ENCODE measurements around the gene RAB26. TPM values are rescaled to one million over a fixed set of nuclear protein-coding genes. Genes with fewer than 3 reads are reported as not detected.
"Not testable (repeated sequence)": the region's sequence is repeated elsewhere in the genome, so short reads cannot be mapped to it uniquely, and the experiment has no call there.

Gene RAB26
- total RNA-seq, 3 donors from 2014 or later: 3.5 to 3.9 TPM; not detected in 1

DNA sequence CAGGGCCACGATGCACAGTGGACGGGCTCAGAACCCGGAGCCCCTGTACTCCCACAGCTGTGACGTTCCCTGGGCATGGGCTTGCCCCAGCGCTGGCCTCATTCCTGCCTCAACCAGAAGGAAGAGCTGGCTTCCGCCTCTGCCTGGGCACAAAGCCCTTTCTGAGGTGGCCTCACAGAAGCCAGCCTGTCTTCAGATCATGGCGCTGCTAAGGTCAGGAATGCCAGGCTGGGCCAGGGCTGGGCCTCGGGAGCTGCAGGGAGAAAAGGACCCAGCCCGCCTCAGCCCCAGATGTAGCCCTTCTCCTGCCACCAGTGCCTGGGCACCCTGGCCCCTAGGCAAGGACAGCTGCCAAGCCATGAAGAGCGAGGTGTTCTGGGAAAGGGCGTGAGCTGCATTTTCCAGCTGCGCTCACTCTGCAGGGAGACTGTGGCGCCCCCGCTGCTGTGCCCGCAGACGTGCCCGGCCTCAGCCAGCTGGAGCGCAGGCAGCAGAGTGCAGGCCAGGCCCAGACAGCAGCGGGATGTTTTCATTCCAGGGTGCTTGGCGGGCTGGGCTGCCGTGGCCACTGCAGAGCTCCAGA, 22.2 kb upstream of the RAB26 start:
- peak in 1 of 2 donors; percentile 78 for DNase-seq (ENCODE audit: low spot score in 2 of 2)
- intact Hi-C loops (cut with DNase I; ENCODE audit: low total_unique reads); H3K27me3 ChIP-seq; H3K9me3 ChIP-seq; H3K36me3 ChIP-seq: not testable (repeated sequence)
- Histone ChIP-seq H3K4me3 (peak overlapping the region in 2 of 3 donors; percentile 15 to 62), H3K27ac (peak overlapping the region; percentile 94 to 99), H3K4me1 (peaks cover 28% of the 10 kb centered on the region in 2 donors)

DNA sequence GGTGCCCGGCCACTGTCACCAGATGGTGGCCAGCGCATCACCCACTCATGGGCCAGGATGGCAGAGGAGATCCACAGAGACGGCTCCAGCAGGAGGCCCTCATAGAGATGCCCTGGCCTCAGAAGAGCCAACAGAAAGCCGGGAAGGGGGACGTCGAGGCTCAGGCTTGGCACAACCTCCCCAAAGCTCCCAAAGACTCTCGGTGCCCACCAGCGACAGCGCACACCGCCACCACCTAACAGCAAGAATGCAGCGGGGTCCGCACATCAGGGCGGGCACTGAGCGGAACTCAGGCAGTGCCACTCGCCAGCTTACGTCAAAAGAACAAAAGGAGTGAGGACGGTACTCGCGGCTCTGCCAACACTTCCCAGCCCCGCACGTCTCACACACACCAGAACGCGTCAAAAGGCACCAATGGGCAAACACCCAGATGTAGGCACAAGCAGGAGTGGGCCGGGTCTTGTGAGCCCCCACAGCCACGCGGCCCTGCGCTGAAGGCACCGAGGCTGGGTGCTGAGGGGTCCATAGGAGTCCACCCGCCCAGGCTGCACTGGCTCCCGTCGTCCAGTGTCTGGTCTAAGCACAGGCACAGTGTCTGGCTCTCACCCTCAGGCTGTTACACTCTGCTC, 21.4 kb upstream of the RAB26 start:
- H3K36me3 ChIP-seq; intact Hi-C loops (cut with DNase I; ENCODE audit: low total_unique reads); H3K27me3 ChIP-seq; H3K9me3 ChIP-seq: not testable (repeated sequence)
- peak overlapping the region; percentile 94 to 99 for H3K27ac ChIP-seq
- H3K4me1 ChIP-seq: peaks cover 28% of the 10 kb centered on the region in 2 donors
- peak overlapping the region in 2 of 3 donors; percentile 15 to 62 for H3K4me3 ChIP-seq
- peak in 1 of 2 donors; percentile 53 for DNase-seq (ENCODE audit: low spot score in 2 of 2)

DNA sequence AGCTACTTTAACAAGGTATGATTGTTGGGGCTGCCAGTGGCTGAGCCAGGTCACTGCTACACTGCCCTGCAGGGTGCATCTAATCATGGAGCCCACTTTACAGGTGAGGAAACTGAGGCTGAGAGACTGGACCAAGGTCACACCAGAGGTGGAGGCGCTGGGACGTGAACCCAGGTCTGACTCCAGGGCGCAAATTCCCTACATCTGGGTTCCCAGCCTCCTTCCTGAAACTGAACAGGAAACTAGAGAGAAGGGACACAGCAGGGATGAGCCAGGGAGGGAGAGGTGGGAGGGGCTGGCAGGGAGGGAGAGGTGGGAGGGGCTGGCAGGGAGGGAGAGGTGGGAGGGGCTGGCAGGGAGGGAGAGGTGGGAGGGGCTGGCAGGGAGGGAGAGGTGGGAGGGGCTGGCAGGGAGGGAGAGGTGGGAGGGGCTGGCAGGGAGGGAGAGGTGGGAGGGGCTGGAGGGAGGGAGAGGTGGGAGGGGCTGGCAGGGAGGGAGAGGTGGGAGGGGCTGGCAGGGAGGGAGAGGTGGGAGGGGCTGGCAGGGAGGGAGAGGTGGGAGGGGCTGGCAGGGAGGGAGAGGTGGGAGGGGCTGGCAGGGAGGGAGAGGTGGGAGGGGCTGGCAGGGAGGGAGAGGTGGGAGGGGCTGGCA, 20.7 kb upstream of the RAB26 start:
- Histone ChIP-seq H3K4me1 (peaks cover 23 to 28% of the 10 kb centered on the region in 2 donors), H3K4me3 (peak overlapping the region in 2 of 3 donors; percentile 32 to 62), H3K27ac (peak overlapping the region; percentile 94 to 99)
- intact Hi-C loops (cut with DNase I; ENCODE audit: low total_unique reads); H3K36me3 ChIP-seq; H3K27me3 ChIP-seq; H3K9me3 ChIP-seq: not testable (repeated sequence)
- peak in 1 of 2 donors; percentile 65 for DNase-seq (ENCODE audit: low spot score in 2 of 2)

DNA sequence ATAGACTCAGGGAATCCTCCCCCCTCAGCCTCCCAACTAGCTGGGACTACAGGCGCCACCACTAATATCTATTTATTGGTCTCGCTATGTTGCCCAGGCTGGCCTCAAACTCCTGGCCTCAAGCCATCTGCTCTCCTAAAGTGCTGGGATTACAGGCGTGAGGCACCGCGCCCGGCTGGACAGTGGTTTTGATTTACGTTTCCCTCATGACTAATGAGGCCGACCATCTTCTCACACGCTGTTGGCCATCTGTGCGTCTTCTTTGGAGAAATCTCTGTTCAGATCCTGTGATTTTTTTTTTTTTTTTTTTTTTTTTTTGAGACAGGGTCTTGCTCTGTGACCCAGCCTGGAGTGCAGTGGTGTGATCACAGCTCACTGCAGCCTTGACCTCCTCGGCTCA, 19.2 kb upstream of the RAB26 start:
- H3K36me3 ChIP-seq; intact Hi-C loops (cut with DNase I; ENCODE audit: low total_unique reads); H3K27ac ChIP-seq; H3K9me3 ChIP-seq; DNase-seq (ENCODE audit: low spot score in 2 of 2); H3K27me3 ChIP-seq; H3K4me3 ChIP-seq: not testable (repeated sequence)
- H3K4me1 ChIP-seq: peaks cover 21 to 24% of the 10 kb centered on the region in 2 donors

DNA sequence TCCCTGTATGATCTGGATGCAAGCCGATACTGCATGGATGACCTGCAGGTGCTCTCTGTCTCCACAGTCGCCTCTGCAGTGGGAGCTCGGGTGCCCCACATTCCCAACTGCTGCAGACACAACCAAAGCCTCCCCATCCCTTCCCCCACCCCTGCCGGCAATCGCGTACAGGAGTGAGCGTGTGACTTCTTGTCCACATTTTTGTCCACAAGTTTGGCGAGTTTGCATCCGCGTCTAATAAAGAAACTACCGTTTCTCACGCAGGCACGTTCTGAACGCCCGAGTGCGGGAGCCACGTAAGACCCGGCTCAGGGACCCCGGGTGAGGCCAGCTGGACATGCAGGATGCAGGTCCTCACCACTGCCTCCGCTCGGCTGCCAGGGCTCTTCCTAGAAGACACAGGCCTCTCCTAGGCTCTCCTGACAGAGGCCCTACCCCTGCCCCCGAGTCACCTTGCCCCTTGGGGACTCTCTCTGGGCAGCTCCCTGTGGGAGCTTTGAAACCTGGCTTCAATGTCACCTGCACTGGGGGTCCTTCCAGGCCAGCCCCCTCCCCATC, 18.5 kb upstream of the RAB26 start:
- intact Hi-C loops (cut with DNase I; ENCODE audit: low total_unique reads): loop anchor here (10.0 kb wide), 1 partner anchor 175 kb away; the partner anchor contains the start of genes NDUFB10 and RPL3L
- not testable (repeated sequence) for DNase-seq (ENCODE audit: low spot score in 2 of 2); H3K27me3 ChIP-seq; H3K36me3 ChIP-seq; H3K9me3 ChIP-seq
- H3K4me3 ChIP-seq: peak overlapping the region in 1 of 3 donors; percentile 43
- H3K27ac ChIP-seq: peak overlapping the region; percentile 38 to 45
- peaks cover 15 to 19% of the 10 kb centered on the region in 2 donors for H3K4me1 ChIP-seq

DNA sequence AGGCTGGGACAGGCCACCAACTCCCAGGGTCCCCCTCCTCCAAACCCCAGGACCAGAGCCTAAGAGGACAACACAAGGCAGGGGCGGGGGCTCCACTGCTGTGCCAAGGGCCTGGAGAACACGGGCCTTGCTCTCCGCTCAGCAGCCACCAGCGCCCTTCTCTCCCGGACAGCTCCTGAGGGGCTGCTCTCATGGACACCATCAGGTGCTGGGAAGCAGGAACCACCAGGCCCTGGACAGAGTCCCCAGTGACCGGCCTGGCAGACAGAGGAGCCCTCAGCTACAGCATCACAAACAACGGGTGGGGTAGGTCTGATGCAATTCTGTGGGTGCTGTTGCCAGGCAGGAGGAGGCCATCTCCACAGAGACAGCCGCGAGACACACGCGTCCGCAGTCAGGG, 14.6 kb upstream of the RAB26 start:
- intact Hi-C loops (cut with DNase I; ENCODE audit: low total_unique reads): loop anchor here (10.0 kb wide), 1 partner anchor 179 kb away; the partner anchor contains the start of genes NDUFB10 and RPL3L
- H3K27me3 ChIP-seq; H3K9me3 ChIP-seq; DNase-seq (ENCODE audit: low spot score in 2 of 2); H3K36me3 ChIP-seq; H3K4me1 ChIP-seq: not testable (repeated sequence)
- Histone ChIP-seq H3K4me3 (peak overlapping the region; percentile 23 to 51 (median 24)), H3K27ac (peak overlapping the region in 1 of 2 donors; percentile 77)

DNA sequence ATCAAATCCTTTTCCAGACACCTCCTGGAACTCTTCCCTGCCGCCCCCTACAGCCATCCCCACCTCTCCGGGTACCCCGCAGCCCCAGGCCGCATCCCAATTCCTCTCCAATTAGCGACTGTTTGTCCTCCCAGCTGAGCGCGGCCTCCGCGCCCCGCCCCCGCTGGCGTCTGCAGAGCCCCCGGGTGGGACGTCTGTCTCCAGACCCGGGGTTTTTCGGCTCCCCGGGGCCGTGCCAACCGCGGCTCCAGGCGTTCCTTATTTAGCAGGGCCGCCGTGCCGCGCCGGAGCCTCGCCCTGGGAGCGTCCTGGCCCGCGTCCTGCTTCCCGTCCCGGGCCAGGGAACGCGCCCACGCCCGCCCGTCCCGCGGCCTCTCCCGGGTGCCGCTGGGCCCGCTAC, 13.4 kb upstream of the RAB26 start:
- intact Hi-C loops (cut with DNase I; ENCODE audit: low total_unique reads): loop anchor here (10.0 kb wide), 1 partner anchor 180 kb away; the partner anchor contains the start of genes NDUFB10 and RPL3L
- not testable (repeated sequence) for DNase-seq (ENCODE audit: low spot score in 2 of 2)

DNA sequence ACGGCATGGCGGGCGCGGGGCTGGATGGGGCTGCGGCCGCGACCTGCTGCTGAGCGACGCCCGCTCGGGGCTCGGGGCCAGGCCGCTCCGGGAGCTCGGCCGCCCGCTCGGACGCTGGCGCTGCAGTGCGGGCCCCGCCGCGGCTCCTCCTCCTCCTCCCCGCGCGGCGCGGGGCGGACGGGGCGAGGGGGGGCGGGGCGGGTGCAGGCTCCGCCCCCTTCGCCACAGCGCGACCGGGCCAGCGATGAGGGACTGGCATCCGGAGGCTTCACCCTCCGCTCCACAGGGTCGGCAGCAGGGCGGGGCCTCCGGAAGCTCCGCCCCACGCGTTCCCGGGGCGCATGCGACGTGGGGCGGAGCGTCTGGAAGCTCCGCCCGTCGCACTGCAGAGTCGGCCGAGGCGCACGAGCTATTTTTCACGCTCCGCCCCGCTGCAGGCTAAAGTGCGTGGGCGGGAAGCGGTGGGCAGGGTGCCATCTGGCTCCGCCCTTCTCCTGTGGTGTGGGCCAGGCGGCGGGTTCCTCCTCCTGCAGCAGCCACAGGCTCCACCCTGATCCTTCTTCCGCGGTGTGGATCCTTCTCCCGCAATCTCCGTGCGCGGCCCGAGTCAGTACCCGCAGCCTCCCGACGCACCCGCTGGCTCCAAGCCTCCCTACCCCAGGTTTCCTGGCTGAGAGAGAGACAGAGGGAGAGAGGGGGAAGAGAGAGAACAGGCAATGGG, 12.5 kb upstream of the RAB26 start, which contains the start of gene PKD1:
PKD1 (minus strand) TSS at position 129 of the 721 bp plus-strand sequence. CDS start 209 bp downstream, outside the sequence.
- not testable (repeated sequence) for H3K4me1 ChIP-seq, H3K9me3 ChIP-seq, H3K27me3 ChIP-seq, H3K36me3 ChIP-seq
- H3K27ac ChIP-seq: peak within 1 kb of the TSS; percentile 69 to 88
- intact Hi-C loops (cut with DNase I; ENCODE audit: low total_unique reads): loop anchor here (10.0 kb wide), 1 partner anchor 181 kb away; the partner anchor contains the start of genes NDUFB10 and RPL3L
- DNase-seq (ENCODE audit: low spot score in 2 of 2): peak; percentile 98
- H3K4me3 ChIP-seq: peak within 1 kb of the TSS; percentile 46 to 74 (median 58)
- TF ChIP-seq POLR2AphosphoS5 (IDR thresholded peaks at IDR 0.05): peak in 2 of 3 donors; percentile 40 to 48

More for the DNA sequence above, 13.4 kb upstream of the RAB26 start:
- not testable (repeated sequence) for H3K9me3 ChIP-seq, H3K27me3 ChIP-seq, H3K4me1 ChIP-seq, H3K36me3 ChIP-seq
- H3K4me3 ChIP-seq: peak overlapping the region; percentile 46 to 74 (median 58)
- peak overlapping the region; percentile 69 to 88 for H3K27ac ChIP-seq

All from breast epithelium (tissue), 4 donors.